ENCODE results near the gene ANAPC2.

ANAPC2 gene

GRCh38 chr9:137126786-137127185 lies 61.6 kb downstream of the ANAPC2 start:
- no peak for DNase-seq (ENCODE audit: low spot score)

All from globus pallidus (tissue), 1 donor.